Gastroesophageal sphincter (tissue), 3 donors: ENCODE results near the gene CEBPA.

Experiments used
- CTCF ChIP-seq, 4 experiments: fragments of 200-600 bp in 2 of 4; fragments of 450-650 bp in 2 of 4; sonication (generic) in 1 of 4; IDR thresholded peaks; one replicate each; pipeline ENCODE4 v1.5.1; 2017 to 2019; ENCODE audit warnings: antibody characterized with exemption in 4 of 4, mild to moderate bottlenecking in 2 of 4, moderate library complexity in 2 of 4
- POLR2A ChIP-seq, 2 donors: fragments of 450-650 bp; IDR thresholded peaks; one replicate each; pipeline ENCODE4 v1.6.1; 2017; ENCODE audit warnings: antibody characterized with exemption in 2 of 2, mild to moderate bottlenecking in 2 of 2, moderate library complexity in 1 of 2
- POLR2AphosphoS5 ChIP-seq: sonication (generic); formaldehyde crosslinking; IDR thresholded peaks from one replicate; pipeline ENCODE4 v1.6.1; 2017; ENCODE audit warnings: antibody characterized with exemption

- TF ChIP-seq CTCF (IDR thresholded peaks at IDR 0.05) = no peak
- no peak for TF ChIP-seq POLR2A (IDR thresholded peaks at IDR 0.05)
- no peak for TF ChIP-seq POLR2AphosphoS5
These were observed 22.6 kb downstream of the CEBPA start for GRCh38 chr19:33279430-33280350.
